Esophagus squamous epithelium (tissue), 5 donors: ENCODE measurements around the gene PSEN1. TPM values are rescaled to one million over a fixed set of nuclear protein-coding genes. Genes with fewer than 3 reads are reported as not detected.

Source experiments
- DNase-seq: peaks from one replicate; lab custom pipeline; 2025; lab: John Stamatoyannopoulos, UW
- H3K27ac ChIP-seq, 4 donors: fragments of 200-600 bp; sonication (generic); one replicate each; pipeline ENCODE4 v1.5.1; 2016 to 2019; ENCODE audit warnings: mild to moderate bottlenecking in 1 of 4
- H3K27me3 ChIP-seq, 4 donors: fragments of 200-600 bp; sonication (generic); 1 replicate in 3 of 4; 2 replicates in 1 of 4; pipeline versions ENCODE4 v1.5.1 to v1.6.0; 2017 to 2021; ENCODE audit warnings: antibody characterized with exemption in 1 of 4
- H3K36me3 ChIP-seq, 3 donors: fragments of 200-600 bp; sonication (generic); one replicate each; pipeline ENCODE4 v1.5.1; 2016 to 2019
- H3K4me1 ChIP-seq, 3 donors: fragments of 200-600 bp; sonication (generic); one replicate each; pipeline ENCODE4 v1.5.1; 2017 to 2019
- H3K4me3 ChIP-seq, 4 donors: fragments of 200-600 bp; sonication (generic); 1 replicate in 3 of 4; 2 replicates in 1 of 4; pipeline ENCODE4 v1.5.1; 2016 to 2019; ENCODE audit warnings: mild to moderate bottlenecking in 2 of 4, moderate library complexity in 1 of 4
- H3K9me3 ChIP-seq, 3 donors: fragments of 200-600 bp; sonication (generic); one replicate each; pipeline ENCODE4 v1.5.1; 2016 to 2019
- POLR2A ChIP-seq, 4 donors: fragments of 450-650 bp; IDR thresholded peaks; one replicate each; pipeline ENCODE4 v1.6.1; 2017; ENCODE audit warnings: antibody characterized with exemption in 4 of 4, mild to moderate bottlenecking in 4 of 4, moderate library complexity in 3 of 4
- WGBS, 2 donors: methylation state at CpG; one replicate each; pipeline ENCODE4 v1.1.5; 2018; 5-methylcytosine and 5-hydroxymethylcytosine counted together
- intact Hi-C: fragments of 100-400 bp; cut with DNase I; formaldehyde crosslinking; loops from one replicate; pipeline ENCODE4 v1.15.0; 2022
- total RNA-seq, 4 donors: library from RNA; depleted of rRNA; stranded (reverse); fragments of >200 nt; gene quantifications; one replicate each; pipeline ENCODE4 v1.1.0, GENCODE V29; 2016
- TF ChIP-seq, protein P1 (sequence below), 6 experiments: fragments of 450-650 bp in 4 of 6; fragments of 200-600 bp in 2 of 6; sonication (generic) in 2 of 6; IDR thresholded peaks; one replicate each; pipeline ENCODE4 v1.5.1; 2016 to 2019; ENCODE audit warnings: antibody characterized with exemption in 6 of 6, mild to moderate bottlenecking in 4 of 6, moderate library complexity in 4 of 6
- donor health status: DM: yes; HTN: yes; CAD: no.

The PSEN1 gene
- total RNA-seq, 4 donors from 2014 or later = 34.6 to 49.8 (median 41.5) TPM

- peaks cover 0 to 29% (median 0%) of the 10 kb centered on the region in 4 donors for H3K27me3 ChIP-seq
- H3K36me3 ChIP-seq = no peaks in the 10 kb centered on the region
- intact Hi-C loops = no loop called here
- WGBS, 2 donors = 56% methylated on average over 3 of the region's 3 CpGs
- H3K4me1 ChIP-seq = peaks cover 44 to 73% (median 55%) of the 10 kb centered on the region in 3 donors
- no peaks in the 10 kb centered on the region for H3K9me3 ChIP-seq
- TF ChIP-seq, protein P1, sequence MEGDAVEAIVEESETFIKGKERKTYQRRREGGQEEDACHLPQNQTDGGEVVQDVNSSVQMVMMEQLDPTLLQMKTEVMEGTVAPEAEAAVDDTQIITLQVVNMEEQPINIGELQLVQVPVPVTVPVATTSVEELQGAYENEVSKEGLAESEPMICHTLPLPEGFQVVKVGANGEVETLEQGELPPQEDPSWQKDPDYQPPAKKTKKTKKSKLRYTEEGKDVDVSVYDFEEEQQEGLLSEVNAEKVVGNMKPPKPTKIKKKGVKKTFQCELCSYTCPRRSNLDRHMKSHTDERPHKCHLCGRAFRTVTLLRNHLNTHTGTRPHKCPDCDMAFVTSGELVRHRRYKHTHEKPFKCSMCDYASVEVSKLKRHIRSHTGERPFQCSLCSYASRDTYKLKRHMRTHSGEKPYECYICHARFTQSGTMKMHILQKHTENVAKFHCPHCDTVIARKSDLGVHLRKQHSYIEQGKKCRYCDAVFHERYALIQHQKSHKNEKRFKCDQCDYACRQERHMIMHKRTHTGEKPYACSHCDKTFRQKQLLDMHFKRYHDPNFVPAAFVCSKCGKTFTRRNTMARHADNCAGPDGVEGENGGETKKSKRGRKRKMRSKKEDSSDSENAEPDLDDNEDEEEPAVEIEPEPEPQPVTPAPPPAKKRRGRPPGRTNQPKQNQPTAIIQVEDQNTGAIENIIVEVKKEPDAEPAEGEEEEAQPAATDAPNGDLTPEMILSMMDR (IDR thresholded peaks at IDR 0.05) = no peak
- TF ChIP-seq POLR2A (IDR thresholded peaks at IDR 0.05) = no peak
- no peak overlapping the region for H3K4me3 ChIP-seq
- DNase-seq = no peak
- H3K27ac ChIP-seq = no peak overlapping the region
These were observed 107.0 kb downstream of the PSEN1 start for GRCh38 chr14:73243341-73243740.

DNA sequence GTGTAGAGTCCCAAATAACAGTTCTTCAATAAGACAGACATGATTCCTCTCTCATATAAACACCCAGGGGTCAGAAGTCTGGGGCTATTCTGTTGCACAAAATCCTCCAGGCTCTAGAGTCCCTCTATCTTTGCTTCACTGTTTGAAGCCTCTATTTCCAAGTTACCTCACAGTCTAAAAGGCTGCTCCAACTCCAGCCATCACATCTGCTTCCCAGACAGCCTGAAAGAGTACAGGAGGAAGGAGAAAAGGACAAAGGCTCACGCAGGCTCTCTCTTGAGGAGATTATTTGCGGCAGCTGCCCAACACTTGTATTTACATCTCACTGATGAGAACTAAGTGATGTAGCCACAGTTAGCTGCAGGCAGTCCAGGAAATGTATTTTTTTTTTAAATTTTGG is 107.4 kb downstream of the PSEN1 start:
- 100% methylated on average over 1 to 2 of the region's 2 CpGs for WGBS, 2 donors
- no peak for TF ChIP-seq POLR2A (IDR thresholded peaks at IDR 0.05)
- TF ChIP-seq, protein P1 (IDR thresholded peaks at IDR 0.05) = no peak
- Histone ChIP-seq H3K27me3 (peaks cover 0 to 25% (median 0%) of the 10 kb centered on the region in 4 donors), H3K4me1 (peaks cover 40 to 69% (median 51%) of the 10 kb centered on the region in 3 donors), H3K27ac (no peak overlapping the region), H3K9me3 (no peaks in the 10 kb centered on the region), H3K36me3 (no peaks in the 10 kb centered on the region), H3K4me3 (no peak overlapping the region)
- no peak for DNase-seq
- intact Hi-C loops = no loop called here

- WGBS, 2 donors = 80 to 86% methylated on average over 7 to 9 of the region's 14 CpGs
- Histone ChIP-seq H3K27me3 (peaks cover 0 to 16% (median 0%) of the 10 kb centered on the region in 4 donors), H3K4me1 (peaks cover 32 to 59% (median 42%) of the 10 kb centered on the region in 3 donors), H3K4me3 (peak overlapping the region in 2 of 4 donors; percentile 56 to 79), H3K27ac (no peak overlapping the region), H3K36me3 (no peaks in the 10 kb centered on the region), H3K9me3 (no peaks in the 10 kb centered on the region)
- DNase-seq = no peak
- intact Hi-C loops = no loop called here
- TF ChIP-seq, protein P1 (IDR thresholded peaks at IDR 0.05) = no peak
- TF ChIP-seq POLR2A (IDR thresholded peaks at IDR 0.05) = no peak
These were observed 108.4 kb downstream of the PSEN1 start for GRCh38 chr14:73244541-73245290.

DNA sequence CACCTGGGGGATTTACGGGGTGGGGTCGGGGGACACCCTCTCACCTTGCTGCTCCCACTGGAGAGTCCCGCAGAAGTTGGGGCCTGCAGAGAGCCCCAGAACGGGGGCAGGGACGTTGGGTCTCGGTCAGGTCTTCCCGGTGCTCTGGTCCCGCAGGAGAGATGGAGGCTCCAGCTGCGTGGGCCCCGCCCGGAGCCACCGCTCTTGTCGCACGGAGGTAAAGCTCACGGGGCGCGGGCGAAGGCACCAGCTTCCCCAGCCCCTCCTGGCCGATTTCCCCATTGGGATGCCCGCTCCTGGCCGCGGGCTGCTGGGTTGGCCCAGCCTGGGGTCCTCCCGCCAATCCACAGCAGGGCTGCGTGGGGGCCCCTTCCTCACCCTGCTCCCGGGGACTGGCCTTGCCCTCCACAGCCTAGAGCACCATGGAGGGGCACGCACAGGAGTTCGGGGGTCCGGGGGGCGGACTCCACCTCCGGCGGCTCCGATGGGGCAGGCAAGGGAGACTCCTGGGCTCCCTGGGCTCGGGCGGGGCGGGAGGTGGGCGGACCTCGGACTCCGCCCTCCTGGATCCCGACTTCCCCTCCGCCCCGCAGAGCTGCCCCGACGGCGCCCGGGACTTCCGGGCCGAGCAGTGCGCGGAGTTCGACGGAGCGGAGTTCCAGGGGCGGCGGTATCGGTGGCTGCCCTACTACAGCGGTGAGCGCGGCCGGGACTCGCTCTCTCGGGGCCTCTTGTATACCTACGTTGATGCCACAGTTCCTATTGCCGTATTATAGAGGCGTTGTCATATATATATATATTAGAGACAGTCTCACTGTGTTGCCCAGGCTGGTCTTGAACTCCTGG is 109.4 kb downstream of the PSEN1 start:
- TF ChIP-seq, protein P1 (IDR thresholded peaks at IDR 0.05) = no peak
- TF ChIP-seq POLR2A (IDR thresholded peaks at IDR 0.05) = peak in 1 of 4 donors; percentile 37
- Histone ChIP-seq H3K4me3 (peak overlapping the region; percentile 44 to 79 (median 58)), H3K27me3 (peaks cover 0 to 6% (median 0%) of the 10 kb centered on the region in 4 donors), H3K36me3 (peaks cover 0 to 4% (median 0%) of the 10 kb centered on the region in 3 donors), H3K9me3 (no peaks in the 10 kb centered on the region), H3K27ac (peak overlapping the region in 3 of 4 donors; percentile 33 to 44 (median 35)), H3K4me1 (peaks cover 25 to 50% (median 32%) of the 10 kb centered on the region in 3 donors)
- no peak for DNase-seq
- intact Hi-C loops = no loop called here
- 0 to 16% methylated on average over 2 to 5 of the region's 64 CpGs for WGBS, 2 donors
